A673 (cell line): ENCODE data around the gene GDA.

Source experiments
- EZH2 ChIP-seq: fragments of 200-600 bp; sonication (generic); IDR thresholded peaks from 2 replicates; pipeline ENCODE4 v1.6.1; 2017; ENCODE audit warnings: borderline replicate concordance, low read depth, mild to moderate bottlenecking, mixed read lengths, antibody characterized with exemption, low read length; ENCODE audit not compliant: poor library complexity, severe bottlenecking
- TF ChIP-seq, protein P1 (sequence below): fragments of 300-800, 200-600 bp; sonication (generic); conservative IDR thresholded peaks from 2 replicates; pipeline ENCODE4 v1.5.1; 2017; ENCODE audit warnings: low read depth, mild to moderate bottlenecking, antibody characterized with exemption, low read length, moderate library complexity, mixed read lengths

DNA sequence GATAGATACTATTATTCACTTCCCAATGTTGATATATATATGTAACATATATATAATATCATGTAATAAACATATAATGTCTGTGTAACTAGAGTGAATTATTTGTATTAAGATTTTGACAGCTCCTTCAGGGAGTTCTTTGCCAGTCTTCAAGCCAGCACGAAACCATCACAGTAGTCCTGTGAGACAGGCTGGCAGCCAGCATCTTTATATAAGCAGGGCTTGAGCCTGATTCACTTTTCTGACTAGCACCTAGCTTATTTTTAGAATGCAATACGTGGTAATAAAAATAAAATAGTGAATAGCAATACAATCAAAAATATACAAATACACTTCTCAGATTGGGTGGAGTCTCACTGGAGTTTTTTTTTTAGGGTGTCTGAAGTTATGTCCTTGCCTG, 20.7 kb upstream of the GDA start:
- TF ChIP-seq, protein P1, sequence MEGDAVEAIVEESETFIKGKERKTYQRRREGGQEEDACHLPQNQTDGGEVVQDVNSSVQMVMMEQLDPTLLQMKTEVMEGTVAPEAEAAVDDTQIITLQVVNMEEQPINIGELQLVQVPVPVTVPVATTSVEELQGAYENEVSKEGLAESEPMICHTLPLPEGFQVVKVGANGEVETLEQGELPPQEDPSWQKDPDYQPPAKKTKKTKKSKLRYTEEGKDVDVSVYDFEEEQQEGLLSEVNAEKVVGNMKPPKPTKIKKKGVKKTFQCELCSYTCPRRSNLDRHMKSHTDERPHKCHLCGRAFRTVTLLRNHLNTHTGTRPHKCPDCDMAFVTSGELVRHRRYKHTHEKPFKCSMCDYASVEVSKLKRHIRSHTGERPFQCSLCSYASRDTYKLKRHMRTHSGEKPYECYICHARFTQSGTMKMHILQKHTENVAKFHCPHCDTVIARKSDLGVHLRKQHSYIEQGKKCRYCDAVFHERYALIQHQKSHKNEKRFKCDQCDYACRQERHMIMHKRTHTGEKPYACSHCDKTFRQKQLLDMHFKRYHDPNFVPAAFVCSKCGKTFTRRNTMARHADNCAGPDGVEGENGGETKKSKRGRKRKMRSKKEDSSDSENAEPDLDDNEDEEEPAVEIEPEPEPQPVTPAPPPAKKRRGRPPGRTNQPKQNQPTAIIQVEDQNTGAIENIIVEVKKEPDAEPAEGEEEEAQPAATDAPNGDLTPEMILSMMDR: no peak
- no peak for TF ChIP-seq EZH2
